PC-3 (cell line): Measurements from ENCODE around the gene ZMYM3. TPM values are rescaled to one million over a fixed set of nuclear protein-coding genes. Genes with fewer than 3 reads are reported as not detected.

ENCODE experiments used
- ATAC-seq: fragments of 200-7000 bp; cut with Tn5 transposase; 2 replicates; pipeline ENCODE4 v1.9.1; 2020; ENCODE audit warnings: mild to moderate bottlenecking, moderate library complexity
- Bru-seq: library from RNA; stranded (reverse); fragments of 400-500 nt; gene quantifications from one replicate; lab custom pipeline; 2021; lab: Mats Ljungman, UMichigan
- BruChase-seq, 2 experiments: library from RNA; stranded (reverse); fragments of 400-500 nt; gene quantifications; one replicate each; lab custom pipeline; 2021; lab: Mats Ljungman, UMichigan
- BruUV-seq: library from RNA; stranded (reverse); fragments of 400-500 nt; replicated peaks from 2 replicates; lab custom pipeline; 2021; lab: Mats Ljungman, UMichigan
- CTCF ChIA-PET: fragments of 300-600 bp; sonication (Branson Sonifier 250); formaldehyde crosslinking; loops from one replicate; lab custom pipeline; 2022; ENCODE audit warnings: antibody characterized with exemption; lab: Charles Lee
- POLR2A ChIA-PET: fragments of 300-600 bp; sonication (Branson Sonifier 250); formaldehyde crosslinking; loops from one replicate; lab custom pipeline; 2022; ENCODE audit warnings: antibody characterized with exemption; ENCODE audit not compliant: unreplicated experiment; lab: Charles Lee
- DNase-seq: peaks from one replicate; pipeline ENCODE4 v3.0.0-alpha.2; 2015
- H2AFZ ChIP-seq: fragments of 300-600 bp; sonication (generic); 2 replicates; pipeline ENCODE4 v1.6.0; 2016; ENCODE audit warnings: antibody characterized with exemption, low read length
- H3F3A ChIP-seq: fragments of 300-600 bp; sonication (generic); one replicate; pipeline ENCODE4 v1.6.0; 2017; ENCODE audit warnings: antibody characterized with exemption, low read length, control low read depth, mild to moderate bottlenecking; ENCODE audit not compliant: unreplicated experiment
- H3K27ac ChIP-seq: fragments of 300-600 bp; sonication (generic); 2 replicates; pipeline ENCODE4 v1.5.1; 2016; ENCODE audit warnings: mild to moderate bottlenecking, low read length
- H3K27me3 ChIP-seq: fragments of 300-600 bp; sonication (generic); 2 replicates; pipeline ENCODE4 v1.6.1; 2016; ENCODE audit warnings: low read length, mixed read lengths
- H3K36me3 ChIP-seq: fragments of 300-600 bp; sonication (generic); 2 replicates; pipeline ENCODE4 v1.6.1; 2016; ENCODE audit warnings: low read depth, mixed run types, low read length, mixed read lengths
- H3K4me1 ChIP-seq: fragments of 300-600 bp; sonication (generic); 2 replicates; pipeline ENCODE4 v1.5.1; 2016; ENCODE audit warnings: low read length; ENCODE audit not compliant: insufficient read depth
- H3K4me2 ChIP-seq: fragments of 300-600 bp; sonication (generic); 2 replicates; pipeline ENCODE4 v1.6.0; 2016; ENCODE audit warnings: low read length
- H3K4me3 ChIP-seq: fragments of 300-600 bp; sonication (generic); 2 replicates; pipeline ENCODE4 v1.5.1; 2016; ENCODE audit warnings: mild to moderate bottlenecking, low read length, mixed read lengths
- H3K79me2 ChIP-seq: fragments of 300-600 bp; sonication (generic); 2 replicates; pipeline ENCODE4 v1.6.1; 2017; ENCODE audit warnings: low read length, mixed read lengths
- H3K9ac ChIP-seq: fragments of 300-600 bp; sonication (generic); 2 replicates; pipeline ENCODE4 v1.6.0; 2016; ENCODE audit warnings: mild to moderate bottlenecking, low read length
- H3K9me2 ChIP-seq: fragments of 300-600 bp; sonication (generic); replicated peaks from 2 replicates; pipeline ENCODE4 v1.6.1; 2016; ENCODE audit warnings: mixed run types, low read length, mixed read lengths
- H3K9me3 ChIP-seq: fragments of 300-600 bp; sonication (generic); 2 replicates; pipeline ENCODE4 v1.6.1; 2016; ENCODE audit warnings: low read length, mixed read lengths
- H4K20me1 ChIP-seq: fragments of 300-600 bp; sonication (generic); 2 replicates; pipeline ENCODE4 v1.6.1; 2016; ENCODE audit warnings: low read length, mixed read lengths
- EZH2 ChIP-seq: fragments of 300-600 bp; sonication (generic); IDR thresholded peaks from one replicate; pipeline ENCODE4 v1.6.1; 2017; ENCODE audit warnings: antibody characterized with exemption, mild to moderate bottlenecking, low read length; ENCODE audit not compliant: unreplicated experiment
- EZH2phosphoT487 ChIP-seq: fragments of 300-600 bp; sonication (generic); IDR thresholded peaks from 2 replicates; pipeline ENCODE4 v1.6.1; 2018; ENCODE audit warnings: mild to moderate bottlenecking, antibody characterized with exemption, low read length, borderline replicate concordance
- intact Hi-C: fragments of 100-400 bp; cut with micrococcal nuclease; formaldehyde crosslinking; loops from 2 replicates; pipeline ENCODE4 v1.9.0; 2023
- long read RNA-seq: library from polyadenylated mRNA; unstranded; transcript quantifications from one replicate; pipeline ENCODE4 v2.0.0, GENCODE V29; 2021; ENCODE audit not compliant: unreplicated experiment
- total RNA-seq: library from RNA; depleted of rRNA; stranded (reverse); fragments of >200 nt; gene quantifications from 2 replicates; pipeline ENCODE4 v1.2.3, GENCODE V29; 2014; rRNA removed
- TF ChIP-seq, protein P1 (sequence below): fragments of 300-600 bp; sonication (generic); conservative IDR thresholded peaks from 2 replicates; pipeline ENCODE4 v1.5.1; 2017; ENCODE audit warnings: antibody characterized with exemption, low read depth, mild to moderate bottlenecking, low read length

The ZMYM3 gene
- 23.5 and 25.2 TPM in 2 replicates for total RNA-seq
- Bru-seq, nascent RNA, result percentile 67 among the genes with signal in this experiment
- BruChase-seq, experiment 1, labeled RNA remaining after a 6-hour chase, result percentile 90 among the genes with signal in this experiment
- percentile 81 among the genes with signal in this experiment for BruChase-seq, experiment 2, labeled RNA remaining after a 2-hour chase
- long read RNA-seq, partial matches to known transcripts, result 53 of 59 reads
- long read RNA-seq, other reads (novel, unspliced or antisense), result 5 of 59 reads

DNA sequence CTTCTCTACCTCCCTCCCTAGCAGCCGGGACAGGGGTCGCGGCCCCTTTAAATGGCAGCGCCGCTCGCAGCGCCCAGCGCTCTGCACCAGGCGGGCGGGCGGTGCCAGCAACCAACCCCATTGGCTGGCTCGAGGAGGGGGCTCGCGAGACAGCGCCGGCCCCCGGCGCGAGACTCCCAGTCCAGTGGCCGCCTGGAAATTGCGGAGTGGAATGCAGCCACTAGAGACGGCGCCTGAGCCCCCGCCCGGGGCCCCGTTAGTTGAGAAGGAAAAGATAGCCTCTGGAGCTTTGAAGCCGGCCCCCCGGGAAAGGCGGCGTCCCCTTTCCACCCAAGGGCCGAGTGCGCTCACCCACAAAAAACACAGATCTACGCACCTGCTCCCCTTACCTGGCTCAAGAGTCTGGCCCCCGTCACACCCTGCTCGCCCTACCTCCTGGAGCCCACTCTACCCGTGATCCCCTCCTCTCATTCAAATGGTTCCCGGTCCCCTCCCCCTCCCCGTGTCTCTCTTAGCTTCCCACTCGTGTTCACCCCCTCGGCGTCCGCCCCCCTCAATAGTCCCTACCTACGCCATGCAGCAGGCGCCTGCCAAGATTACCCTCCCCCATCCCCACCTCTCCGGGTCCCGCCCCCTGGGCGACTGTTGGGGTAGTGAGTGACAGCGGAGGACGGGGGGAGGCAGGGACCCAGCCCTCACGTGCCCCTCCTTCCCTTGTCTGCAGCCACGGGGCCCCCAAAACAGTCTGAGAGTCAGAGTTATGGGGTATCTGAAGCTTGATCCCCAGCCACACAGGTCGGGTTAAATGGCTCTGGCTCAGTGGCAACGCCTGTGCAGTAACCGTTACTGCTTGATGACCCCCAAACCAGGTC, at the start of gene ZMYM3:
Gene ZMYM3, minus strand, starts transcription at position 49 of the 872 bp plus-strand sequence. CDS start 885 bp downstream, outside the sequence.
- DNase-seq, result peak; percentile 85

DNA sequence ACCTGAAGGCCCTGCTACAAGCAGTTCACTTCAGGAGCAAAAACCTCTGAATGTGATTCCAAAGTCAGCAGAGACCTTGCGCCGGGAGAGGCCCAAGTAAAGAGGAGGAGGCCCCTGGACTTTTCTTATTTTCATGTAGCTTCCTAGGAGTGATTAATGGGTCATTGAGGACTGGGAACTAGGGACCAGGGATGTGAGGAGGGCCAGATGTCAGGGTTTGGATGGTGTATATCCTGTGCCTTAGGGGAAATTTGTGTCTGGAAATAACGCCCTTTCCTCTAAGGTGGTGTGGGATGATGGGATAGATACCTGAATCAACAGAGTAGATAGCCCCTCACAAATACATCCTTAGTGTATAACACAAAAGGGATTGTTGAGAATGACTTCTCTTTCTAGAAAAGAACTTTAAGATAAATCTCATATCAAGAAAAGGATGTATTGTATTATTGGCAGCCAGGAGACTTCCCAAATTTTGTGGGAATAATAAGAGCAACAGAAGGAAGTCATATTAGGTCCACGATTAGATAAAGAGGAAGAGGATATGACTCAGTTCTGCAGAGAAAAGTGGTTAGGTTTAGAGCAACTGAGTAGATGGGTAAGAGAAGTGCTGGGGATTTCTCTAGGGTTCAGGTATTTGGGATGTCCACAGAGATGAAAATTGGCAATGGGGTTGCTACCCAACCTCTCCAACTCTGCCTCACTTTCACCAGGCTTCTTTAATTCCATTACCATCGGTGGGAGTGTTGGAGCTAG, 48.7 kb upstream of the ZMYM3 start:
- no peak overlapping the region for H2AFZ ChIP-seq
- H3K27ac ChIP-seq, result no peak overlapping the region
- H3K9me3 ChIP-seq, result no peaks in the 10 kb centered on the region
- 0 out of 2 replicates have a peak, but pooled peaks cover 2% of the 10 kb centered on the region for H3K4me1 ChIP-seq
- H4K20me1 ChIP-seq, result no peaks in the 10 kb centered on the region
- no peak overlapping the region for H3K4me3 ChIP-seq
- POLR2A ChIA-PET, result no interaction called here
- BruUV-seq, result no TSS peak
- CTCF ChIA-PET, result interaction anchor here (0.6 kb wide), 1 partner anchor 75 kb away, joined by 3 read pairs; no protein-coding TSS in a partner anchor
- no peaks in the 10 kb centered on the region for H3F3A ChIP-seq
- peaks cover 20% of the 10 kb centered on the region for H3K36me3 ChIP-seq
- TF ChIP-seq, protein P1, sequence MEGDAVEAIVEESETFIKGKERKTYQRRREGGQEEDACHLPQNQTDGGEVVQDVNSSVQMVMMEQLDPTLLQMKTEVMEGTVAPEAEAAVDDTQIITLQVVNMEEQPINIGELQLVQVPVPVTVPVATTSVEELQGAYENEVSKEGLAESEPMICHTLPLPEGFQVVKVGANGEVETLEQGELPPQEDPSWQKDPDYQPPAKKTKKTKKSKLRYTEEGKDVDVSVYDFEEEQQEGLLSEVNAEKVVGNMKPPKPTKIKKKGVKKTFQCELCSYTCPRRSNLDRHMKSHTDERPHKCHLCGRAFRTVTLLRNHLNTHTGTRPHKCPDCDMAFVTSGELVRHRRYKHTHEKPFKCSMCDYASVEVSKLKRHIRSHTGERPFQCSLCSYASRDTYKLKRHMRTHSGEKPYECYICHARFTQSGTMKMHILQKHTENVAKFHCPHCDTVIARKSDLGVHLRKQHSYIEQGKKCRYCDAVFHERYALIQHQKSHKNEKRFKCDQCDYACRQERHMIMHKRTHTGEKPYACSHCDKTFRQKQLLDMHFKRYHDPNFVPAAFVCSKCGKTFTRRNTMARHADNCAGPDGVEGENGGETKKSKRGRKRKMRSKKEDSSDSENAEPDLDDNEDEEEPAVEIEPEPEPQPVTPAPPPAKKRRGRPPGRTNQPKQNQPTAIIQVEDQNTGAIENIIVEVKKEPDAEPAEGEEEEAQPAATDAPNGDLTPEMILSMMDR, result no peak
- TF ChIP-seq EZH2phosphoT487, result no peak
- no peak for TF ChIP-seq EZH2
- intact Hi-C loops, result no loop called here
- H3K9ac ChIP-seq, result no peak overlapping the region
- no peaks in the 10 kb centered on the region for H3K27me3 ChIP-seq
- H3K9me2 ChIP-seq, result no peaks in the 10 kb centered on the region
- DNase-seq, result peak; percentile 7
- H3K4me2 ChIP-seq, result no peak overlapping the region
- peak; percentile 55; the same call in 1 of the 2 replicates for ATAC-seq
- no peaks in the 10 kb centered on the region for H3K79me2 ChIP-seq

More for the DNA sequence above, at the start of gene ZMYM3:
- peaks cover 17% of the 10 kb centered on the region for H3K4me1 ChIP-seq
- no peaks in the 10 kb centered on the region for H3K27me3 ChIP-seq
- H3F3A ChIP-seq, result no peaks in the 10 kb centered on the region
- H3K27ac ChIP-seq, result no peak within 1 kb of the TSS
- no TSS peak for BruUV-seq
- H3K9me3 ChIP-seq, result no peaks in the 10 kb centered on the region
- POLR2A ChIA-PET, result interaction anchor here (0.8 to 1.2 kb wide), 2 partner anchors 29 to 112 kb away, joined by 6 to 8 read pairs; partner anchors contain the start of genes NONO and TAF1
- peak within 1 kb of the TSS; percentile 99 for H3K4me3 ChIP-seq
- H3K9me2 ChIP-seq, result no peaks in the 10 kb centered on the region
- intact Hi-C loops, result loop anchor here (1.0 kb wide), 2 partner anchors 29 to 112 kb away; partner anchors contain the start of genes NONO and TAF1
- H3K4me2 ChIP-seq, result peak within 1 kb of the TSS; percentile 99
- ATAC-seq, result peak; percentile 85
- H3K79me2 ChIP-seq, result peaks cover 12% of the 10 kb centered on the region
- CTCF ChIA-PET, result interaction anchor here (0.8 kb wide), 2 partner anchors 29 to 112 kb away, joined by 4 to 10 read pairs; partner anchors contain the start of genes NONO and TAF1
- H2AFZ ChIP-seq, result peak within 1 kb of the TSS; percentile 99
- peak within 1 kb of the TSS; percentile 81 for H3K9ac ChIP-seq
- no peaks in the 10 kb centered on the region for H4K20me1 ChIP-seq
- no peak for TF ChIP-seq EZH2phosphoT487
- no peak for TF ChIP-seq EZH2
- TF ChIP-seq, protein P1, result no peak
- no peaks in the 10 kb centered on the region for H3K36me3 ChIP-seq
